GM19455 (cell line): ENCODE results near the gene GFOD1.

Experiments
- ATAC-seq: cut with Tn5 transposase; IDR thresholded peaks from one replicate; pipeline ENCODE4 v1.9.1; 2021; ENCODE audit not compliant: unreplicated experiment

GFOD1 gene

GRCh38 chr6:13360671-13361540, 126.5 kb downstream of the GFOD1 start:
- no peak for ATAC-seq

DNA sequence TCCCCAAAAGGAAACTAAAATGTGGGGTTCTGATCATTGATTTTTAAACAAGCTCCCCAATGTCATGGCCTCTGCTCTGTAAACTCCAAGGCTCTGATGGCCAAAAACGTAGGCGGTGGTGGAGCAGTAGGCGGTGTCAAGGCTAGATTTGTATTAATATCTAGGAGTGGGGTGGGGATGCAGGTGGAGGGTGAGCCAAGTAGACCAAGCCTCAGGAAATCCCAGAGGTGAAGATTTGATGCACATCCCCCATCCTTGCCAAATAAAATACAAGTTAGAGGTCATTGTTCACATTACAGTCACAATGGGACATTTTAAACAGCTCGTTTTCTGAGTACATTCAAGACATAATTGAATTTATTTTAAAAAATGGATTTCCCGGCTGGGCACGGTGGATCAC, 128.1 kb downstream of the GFOD1 start:
- ATAC-seq: no peak

DNA sequence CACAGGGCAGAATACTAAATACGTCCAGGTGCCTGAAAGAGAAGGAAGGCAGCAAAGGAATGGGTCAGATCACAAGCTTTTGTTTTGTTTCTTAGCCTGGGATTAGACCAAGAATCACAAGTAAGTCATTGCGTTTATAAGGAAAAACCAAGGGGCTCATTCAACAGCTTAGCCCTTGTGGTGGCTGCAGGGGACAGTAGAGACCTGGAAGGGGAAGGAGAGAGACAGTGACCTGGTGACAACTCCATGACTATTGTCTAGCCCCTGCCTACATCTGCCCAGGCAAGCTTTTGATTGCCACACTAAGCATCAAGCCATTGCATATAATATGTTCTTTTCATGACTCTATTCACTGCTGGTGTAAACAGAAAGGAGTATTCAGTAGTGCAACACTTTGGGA, 128.9 kb downstream of the GFOD1 start:
- no peak for ATAC-seq

- no peak for ATAC-seq
Observed at GRCh38 chr6:13357551-13358075, 129.8 kb downstream of the GFOD1 start.

DNA sequence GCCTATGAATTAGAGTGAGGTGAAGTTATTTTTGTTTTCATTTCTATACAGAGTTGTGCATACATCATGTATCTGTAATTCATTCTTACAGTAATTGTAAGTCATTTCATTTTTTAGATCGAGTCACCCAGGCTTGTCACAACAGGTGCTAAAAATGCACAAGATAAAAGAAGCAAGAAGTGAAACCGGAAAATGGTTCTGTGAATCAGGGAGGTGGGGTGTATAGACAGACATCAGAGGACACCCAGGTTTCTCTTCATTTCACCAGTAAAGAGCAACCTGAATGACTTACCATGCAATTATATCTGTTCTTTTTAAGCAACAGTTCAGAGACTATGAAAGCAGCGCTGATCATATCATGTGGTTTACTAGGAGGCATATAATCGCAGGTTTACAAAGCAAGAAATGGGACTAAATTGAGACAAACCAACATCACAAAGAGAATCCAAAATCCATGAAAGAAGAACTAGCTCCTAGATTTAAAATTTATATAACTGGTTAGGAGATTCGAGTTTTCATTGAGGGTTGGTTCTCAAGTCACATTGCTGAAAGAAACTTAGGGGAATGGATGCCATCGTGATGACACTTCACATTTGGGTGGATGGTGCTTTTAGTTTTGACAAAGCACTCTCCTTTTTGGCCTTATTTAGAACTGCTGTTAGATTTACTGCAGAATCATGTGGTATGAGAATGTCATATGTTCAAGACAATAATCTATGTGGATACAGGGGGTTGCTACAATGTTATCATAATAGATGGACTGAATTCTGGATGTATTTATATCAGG, 131.2 kb downstream of the GFOD1 start:
- peak; percentile 94 for ATAC-seq

- peak; percentile 34 for ATAC-seq
Observed at GRCh38 chr6:13355043-13355945, 132.1 kb downstream of the GFOD1 start.

GRCh38 chr6:13354331-13355042, 132.9 kb downstream of the GFOD1 start:
- no peak for ATAC-seq

- ATAC-seq: no peak
Observed at GRCh38 chr6:13352165-13352564, 135.2 kb downstream of the GFOD1 start.

- ATAC-seq: no peak
Observed at GRCh38 chr6:13351271-13351670, 136.1 kb downstream of the GFOD1 start.

GRCh38 chr6:13349811-13350506, 137.4 kb downstream of the GFOD1 start:
- no peak for ATAC-seq

DNA sequence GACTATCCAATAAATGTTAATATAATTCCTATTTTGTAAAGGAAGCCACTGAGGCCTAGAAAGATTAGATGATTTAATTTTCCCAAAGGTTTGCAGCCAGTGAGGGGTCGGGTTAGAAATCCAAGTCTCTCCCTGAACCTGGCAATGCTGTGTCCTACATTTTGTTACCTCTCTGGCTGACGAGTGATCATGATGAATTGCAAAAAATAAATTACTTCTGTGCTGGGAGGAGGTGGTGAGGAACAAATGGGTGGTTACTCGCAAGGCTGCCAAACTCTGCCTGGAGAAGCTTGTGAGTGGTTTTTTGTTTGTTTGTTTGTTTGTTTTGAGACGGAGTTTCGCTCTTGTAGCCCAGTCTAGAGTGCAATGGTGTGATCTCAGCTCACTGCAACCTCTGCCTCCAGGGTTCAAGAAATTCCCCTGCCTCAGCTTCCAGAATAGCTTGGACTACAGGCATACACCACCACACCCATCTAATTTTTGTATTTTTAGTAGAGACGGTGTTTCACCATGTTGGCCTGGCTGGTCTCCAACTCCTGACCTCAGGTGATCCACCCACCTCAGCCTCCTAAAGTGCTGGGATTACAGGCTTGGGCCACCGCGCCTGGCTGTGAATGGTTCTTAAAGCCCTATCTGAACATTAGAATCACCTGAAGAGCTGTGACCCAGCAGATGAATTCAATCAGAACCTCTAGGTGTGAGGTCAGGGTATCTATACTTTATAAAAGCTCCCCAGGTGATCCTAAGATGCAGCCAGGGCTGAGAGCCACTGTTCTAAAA, 138.9 kb downstream of the GFOD1 start:
- no peak for ATAC-seq

GRCh38 chr6:13346245-13346644, 141.2 kb downstream of the GFOD1 start:
- no peak for ATAC-seq

- no peak for ATAC-seq
Observed at GRCh38 chr6:13342414-13343019, 144.9 kb downstream of the GFOD1 start.

- ATAC-seq: no peak
Observed at GRCh38 chr6:13339863-13340630, 147.4 kb downstream of the GFOD1 start.

DNA sequence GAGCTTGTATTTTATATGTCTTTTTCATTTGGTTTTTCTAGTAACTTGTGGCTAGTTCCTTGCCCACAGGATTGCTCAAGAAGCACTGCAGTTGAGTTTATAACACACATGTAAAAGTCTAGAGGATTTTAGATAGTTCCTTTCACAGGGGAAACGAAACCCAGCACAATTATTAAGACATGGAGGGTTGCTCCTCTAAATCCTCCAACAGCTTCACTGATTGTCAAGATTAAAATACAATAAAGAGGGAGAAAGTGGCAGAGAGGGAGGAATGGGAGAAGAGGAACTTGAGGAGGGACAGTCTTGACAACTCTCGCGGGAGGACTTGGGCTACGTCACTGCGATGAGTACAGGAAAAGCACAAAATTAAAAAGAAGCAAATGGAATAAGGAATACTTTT, 149.4 kb downstream of the GFOD1 start:
- ATAC-seq: no peak

GRCh38 chr6:13336553-13336952, 150.8 kb downstream of the GFOD1 start:
- no peak for ATAC-seq

- no peak for ATAC-seq
Observed at GRCh38 chr6:13334953-13335352, 152.4 kb downstream of the GFOD1 start.

GRCh38 chr6:13332349-13332706, 155.1 kb downstream of the GFOD1 start:
- no peak for ATAC-seq
